IMR-90 (cell line): ENCODE data around the gene EXOC8. TPM values are rescaled to one million over a fixed set of nuclear protein-coding genes. Genes with fewer than 3 reads are reported as not detected.

Experiments used
- ATAC-seq: fragments of 200-7000 bp; cut with Tn5 transposase; 2 replicates; pipeline ENCODE4 v1.9.1; 2020; ENCODE audit warnings: low read depth, mild to moderate bottlenecking, moderate library complexity
- Bru-seq: library from RNA; stranded (reverse); fragments of 400-500 nt; gene quantifications from one replicate; lab custom pipeline; 2021; lab: Mats Ljungman, UMichigan
- BruChase-seq, 2 experiments: library from RNA; stranded (reverse); fragments of 400-500 nt; gene quantifications; one replicate each; lab custom pipeline; 2021; lab: Mats Ljungman, UMichigan
- BruUV-seq: library from RNA; stranded (reverse); fragments of 400-500 nt; replicated peaks from 2 replicates; lab custom pipeline; 2021; lab: Mats Ljungman, UMichigan
- CTCF ChIA-PET: fragments of 300-600 bp; formaldehyde crosslinking; extraction: SDS; loops from one replicate; lab custom pipeline; 2021; ENCODE audit warnings: antibody characterized with exemption; lab: Yijun Ruan, JAX
- POLR2A ChIA-PET: fragments of 300-600 bp; sonication (Branson Sonifier 250); formaldehyde crosslinking; loops from one replicate; lab custom pipeline; 2022; ENCODE audit warnings: antibody characterized with exemption; ENCODE audit not compliant: unreplicated experiment; lab: Charles Lee
- DNase-seq: peaks from one replicate; pipeline ENCODE4 v3.0.0; 2013
- H2AFZ ChIP-seq: replicated peaks from 2 replicates; pipeline ENCODE3; 2013; ENCODE audit warnings: low read length, mild to moderate bottlenecking; ENCODE audit not compliant: poor library complexity
- H2AK5ac ChIP-seq: 2 replicates; pipeline ENCODE4 v1.6.1; 2013; ENCODE audit warnings: low read depth, low read length, inconsistent platforms
- H2AK9ac ChIP-seq: replicated peaks from 2 replicates; pipeline ENCODE3; 2013; ENCODE audit warnings: mild to moderate bottlenecking, low read depth, low read length, moderate library complexity; ENCODE audit not compliant: poor library complexity
- H2BK120ac ChIP-seq: 2 replicates; pipeline ENCODE4 v1.6.1; 2013; ENCODE audit warnings: low read depth, low read length, inconsistent platforms
- H2BK15ac ChIP-seq: 3 replicates; pipeline ENCODE4 v1.6.1; 2013; ENCODE audit warnings: low read depth, low read length, inconsistent platforms
- H2BK20ac ChIP-seq: 2 replicates; pipeline ENCODE4 v1.6.1; 2013; ENCODE audit warnings: low read depth, mild to moderate bottlenecking, inconsistent platforms, low read length, moderate library complexity
- H2BK5ac ChIP-seq: 2 replicates; pipeline ENCODE4 v1.6.1; 2013; ENCODE audit warnings: mild to moderate bottlenecking, low read depth, low read length, inconsistent platforms; ENCODE audit not compliant: poor library complexity, severe bottlenecking
- H3K14ac ChIP-seq: replicated peaks from 2 replicates; pipeline ENCODE4 v1.6.1; 2013; ENCODE audit warnings: low read depth, low read length, inconsistent platforms
- H3K18ac ChIP-seq: 2 replicates; pipeline ENCODE4 v1.6.1; 2013; ENCODE audit warnings: low read depth, low read length, control low read depth
- H3K23ac ChIP-seq: 2 replicates; pipeline ENCODE4 v1.6.1; 2013; ENCODE audit warnings: low read depth, low read length, inconsistent platforms
- H3K27ac ChIP-seq: 2 replicates; pipeline ENCODE4 v1.5.1; 2013; ENCODE audit warnings: mild to moderate bottlenecking, control low read depth, low read length; ENCODE audit not compliant: insufficient read depth
- H3K27me3 ChIP-seq: 2 replicates; pipeline ENCODE4 v1.6.1; 2013; ENCODE audit warnings: low read length; ENCODE audit not compliant: control insufficient read depth, insufficient read depth
- H3K36me3 ChIP-seq: 2 replicates; pipeline ENCODE4 v1.6.1; 2013; ENCODE audit warnings: low read length, mixed read lengths; ENCODE audit not compliant: control insufficient read depth, insufficient read depth
- H3K4ac ChIP-seq: 2 replicates; pipeline ENCODE4 v1.6.1; 2013; ENCODE audit warnings: low read depth, low read length, inconsistent platforms
- H3K4me1 ChIP-seq: 2 replicates; pipeline ENCODE4 v1.6.1; 2013; ENCODE audit warnings: low read length, mixed read lengths; ENCODE audit not compliant: control insufficient read depth, insufficient read depth
- H3K4me2 ChIP-seq: 2 replicates; pipeline ENCODE4 v1.6.1; 2013; ENCODE audit warnings: low read depth, mild to moderate bottlenecking, control low read depth, low read length, moderate library complexity
- H3K4me3 ChIP-seq: 2 replicates; pipeline ENCODE4 v1.5.1; 2013; ENCODE audit warnings: low read depth, mild to moderate bottlenecking, control low read depth, low read length, moderate library complexity; ENCODE audit not compliant: insufficient read depth
- H3K56ac ChIP-seq: 2 replicates; pipeline ENCODE4 v1.6.1; 2013; ENCODE audit warnings: low read length, inconsistent platforms; ENCODE audit not compliant: insufficient read depth; ENCODE audit errors: extremely low read depth
- H3K79me1 ChIP-seq, 2 experiments: 2 replicates each; pipeline ENCODE4 v1.6.1; 2013; ENCODE audit warnings: low read length in 2 of 2, inconsistent platforms in 1 of 2, low read depth in 1 of 2
- H3K9ac ChIP-seq: 2 replicates; pipeline ENCODE4 v1.6.1; 2013; ENCODE audit warnings: low read depth, low read length, control low read depth
- H3K9me1 ChIP-seq: 2 replicates; pipeline ENCODE4 v1.6.1; 2013; ENCODE audit warnings: low read length, inconsistent platforms; ENCODE audit not compliant: insufficient read depth
- H3K9me3 ChIP-seq: 2 replicates; pipeline ENCODE4 v1.6.1; 2013; ENCODE audit warnings: low read length; ENCODE audit not compliant: control insufficient read depth, insufficient read depth
- H4K20me1 ChIP-seq: 2 replicates; pipeline ENCODE4 v1.6.1; 2013; ENCODE audit warnings: low read length, inconsistent platforms; ENCODE audit not compliant: insufficient read depth
- H4K5ac ChIP-seq: 2 replicates; pipeline ENCODE4 v1.6.1; 2013; ENCODE audit warnings: mild to moderate bottlenecking, low read depth, low read length, control low read depth
- H4K8ac ChIP-seq, 2 experiments: 2 replicates each; pipeline ENCODE4 v1.6.1; 2013; ENCODE audit warnings: low read depth in 2 of 2, low read length in 2 of 2, control low read depth in 1 of 2, inconsistent platforms in 1 of 2
- H4K91ac ChIP-seq: 2 replicates; pipeline ENCODE4 v1.6.1; 2013; ENCODE audit warnings: low read depth, low read length, inconsistent platforms; ENCODE audit not compliant: insufficient read depth
- CHD1 ChIP-seq: IDR thresholded peaks from 2 replicates; pipeline ENCODE4 v1.6.1; 2012; ENCODE audit warnings: low read depth, low read length, improper control_type of control experiment
- MAFK ChIP-seq: IDR thresholded peaks from 2 replicates; pipeline ENCODE4 v1.6.1; 2012; ENCODE audit warnings: low read depth, low read length, improper control_type of control experiment
- MAZ ChIP-seq: IDR thresholded peaks from 2 replicates; pipeline ENCODE4 v1.6.1; 2012; ENCODE audit warnings: low read depth, mild to moderate bottlenecking, low read length, improper control_type of control experiment, moderate library complexity, borderline replicate concordance
- NFE2L2 ChIP-seq: fragments of 150-350 bp; IDR thresholded peaks from 2 replicates; pipeline ENCODE4 v1.6.1; 2016; ENCODE audit warnings: low read depth, mild to moderate bottlenecking, low read length
- RCOR1 ChIP-seq: IDR thresholded peaks from 2 replicates; pipeline ENCODE4 v1.6.1; 2012; ENCODE audit warnings: mild to moderate bottlenecking, low read length, improper control_type of control experiment; ENCODE audit not compliant: insufficient replicate concordance
- SMC3 ChIP-seq: fragments of 150-350 bp; IDR thresholded peaks from 2 replicates; pipeline ENCODE4 v1.6.1; 2016; ENCODE audit warnings: low read depth, mild to moderate bottlenecking, antibody characterized with exemption, low read length, moderate library complexity
- WGBS, 2 experiments: methylation state at CpG; one replicate each; pipeline versions ENCODE4 v1.1.5 to v1.1.7; 2013; ENCODE audit warnings: missing lambda C conversion rate in 2 of 2; ENCODE audit not compliant: insufficient read length in 1 of 2; ENCODE audit errors: extremely low coverage in 2 of 2; 5-methylcytosine and 5-hydroxymethylcytosine counted together
- dilution Hi-C: fragments of 300-500 bp; cut with HindIII; formaldehyde crosslinking; loops from one replicate; pipeline ENCODE4 v1.14.3; 2018; ENCODE audit warnings: low sequenced_read_pairs; ENCODE audit not compliant: unreplicated experiment
- in situ Hi-C: fragments of 300-500 bp; cut with MboI; formaldehyde crosslinking; loops from 3 replicates; pipeline ENCODE4 v1.14.3; 2019; ENCODE audit warnings: low sequenced_read_pairs, inconsistent platforms, mixed read lengths
- intact Hi-C: fragments of 100-400 bp; cut with micrococcal nuclease; formaldehyde crosslinking; loops from 2 replicates; pipeline ENCODE4 v1.10.0; 2022
- long read RNA-seq: library from polyadenylated mRNA; unstranded; transcript quantifications from one replicate; pipeline ENCODE4 v2.0.0, GENCODE V29; 2021; ENCODE audit not compliant: unreplicated experiment
- polyA plus RNA-seq, 3 experiments: library from polyadenylated mRNA; depleted of rRNA; stranded (reverse); fragments of >200 nt; gene quantifications; 2 replicates each; pipeline ENCODE4 v1.2.3, GENCODE V29; 2012; ENCODE audit warnings: low replicate concordance in 1 of 3
- total RNA-seq: library from RNA; depleted of rRNA; stranded (reverse); fragments of >200 nt; gene quantifications from 2 replicates; pipeline ENCODE4 v1.2.3, GENCODE V29; 2012; rRNA removed
- TF ChIP-seq, protein P1 (sequence below): fragments of 150-350 bp; IDR thresholded peaks from 2 replicates; pipeline ENCODE4 v1.6.1; 2016; ENCODE audit warnings: low read depth, mild to moderate bottlenecking, low read length, moderate library complexity, borderline replicate concordance
- TF ChIP-seq, protein P2 (sequence below): conservative IDR thresholded peaks from 2 replicates; pipeline ENCODE4 v1.5.1; 2012; ENCODE audit warnings: mild to moderate bottlenecking, low read depth, low read length, improper control_type of control experiment

Gene EXOC8, protein sequence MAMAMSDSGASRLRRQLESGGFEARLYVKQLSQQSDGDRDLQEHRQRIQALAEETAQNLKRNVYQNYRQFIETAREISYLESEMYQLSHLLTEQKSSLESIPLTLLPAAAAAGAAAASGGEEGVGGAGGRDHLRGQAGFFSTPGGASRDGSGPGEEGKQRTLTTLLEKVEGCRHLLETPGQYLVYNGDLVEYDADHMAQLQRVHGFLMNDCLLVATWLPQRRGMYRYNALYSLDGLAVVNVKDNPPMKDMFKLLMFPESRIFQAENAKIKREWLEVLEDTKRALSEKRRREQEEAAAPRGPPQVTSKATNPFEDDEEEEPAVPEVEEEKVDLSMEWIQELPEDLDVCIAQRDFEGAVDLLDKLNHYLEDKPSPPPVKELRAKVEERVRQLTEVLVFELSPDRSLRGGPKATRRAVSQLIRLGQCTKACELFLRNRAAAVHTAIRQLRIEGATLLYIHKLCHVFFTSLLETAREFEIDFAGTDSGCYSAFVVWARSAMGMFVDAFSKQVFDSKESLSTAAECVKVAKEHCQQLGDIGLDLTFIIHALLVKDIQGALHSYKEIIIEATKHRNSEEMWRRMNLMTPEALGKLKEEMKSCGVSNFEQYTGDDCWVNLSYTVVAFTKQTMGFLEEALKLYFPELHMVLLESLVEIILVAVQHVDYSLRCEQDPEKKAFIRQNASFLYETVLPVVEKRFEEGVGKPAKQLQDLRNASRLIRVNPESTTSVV
- total RNA-seq (11.5 and 15.3 TPM in 2 replicates), polyA plus RNA-seq (2012; rRNA removed) (2.6 and 2.7 TPM in 2 replicates), Bru-seq, nascent RNA (percentile 84 among the genes with signal in this experiment), BruChase-seq, experiment 1, labeled RNA remaining after a 6-hour chase (percentile 76 among the genes with signal in this experiment), BruChase-seq, experiment 2, labeled RNA remaining after a 2-hour chase (percentile 98 among the genes with signal in this experiment)
- 1.5 and 1.8 TPM in 2 replicates for polyA plus RNA-seq (2012; cell fraction: cytosol; rRNA removed)
- 2.1 and 3.3 TPM in 2 replicates for polyA plus RNA-seq (2012; cell fraction: nucleus; rRNA removed; ENCODE audit: low replicate concordance)
- long read RNA-seq, full-length matches to known transcripts, result 10 of 10 reads
- long read RNA-seq, partial matches to known transcripts, result 0 of 10 reads
- long read RNA-seq, other reads (novel, unspliced or antisense), result 0 of 10 reads

DNA sequence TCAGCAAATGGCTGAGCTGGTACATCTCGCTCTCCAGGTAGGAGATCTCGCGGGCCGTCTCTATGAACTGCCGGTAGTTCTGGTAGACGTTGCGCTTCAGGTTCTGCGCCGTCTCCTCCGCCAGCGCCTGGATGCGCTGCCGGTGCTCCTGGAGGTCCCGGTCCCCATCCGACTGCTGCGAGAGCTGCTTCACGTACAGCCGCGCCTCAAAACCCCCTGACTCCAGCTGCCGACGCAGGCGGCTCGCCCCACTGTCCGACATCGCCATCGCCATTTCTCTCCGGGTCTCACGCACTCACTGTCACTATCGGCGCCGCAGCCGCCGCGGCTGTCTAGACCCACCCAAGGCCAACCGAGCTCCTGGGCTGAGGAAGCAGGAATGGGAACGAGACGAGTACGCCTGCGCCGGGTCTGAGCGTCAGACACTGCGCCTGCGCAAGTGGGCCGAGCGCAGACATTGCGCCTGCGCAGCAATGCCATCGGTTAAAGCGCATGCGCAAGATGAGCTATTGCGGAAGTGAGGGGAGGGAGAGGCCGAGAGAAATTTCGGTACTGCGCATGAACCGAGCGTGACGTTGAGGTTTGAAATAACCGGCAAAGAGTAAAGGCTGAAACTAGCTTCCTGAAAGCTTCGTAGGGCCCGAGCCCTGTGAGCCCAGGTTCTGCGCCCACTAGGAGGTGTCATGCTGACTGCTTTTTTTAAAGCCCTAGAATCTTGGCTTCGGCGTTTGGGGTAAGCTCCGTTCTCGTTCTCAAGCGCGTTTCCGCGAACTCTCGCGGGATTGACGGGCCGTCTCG, at the start of gene EXOC8:
EXOC8 (minus strand) TSS at position 381 of the 798 bp plus-strand sequence; CDS start at position 274, 107 bp downstream.
- intact Hi-C loops, result no loop called here
- 0% methylated on average over 21 of the region's 74 CpGs; no CpG with 5 or more reads in 1 of the 2 experiments for WGBS, 2 experiments
- in situ Hi-C loops, result no loop called here
- TF ChIP-seq MAFK (peak; percentile 96), MAZ (peak; percentile 46; the same call in 1 of the 2 replicates), RCOR1 (no peak), NFE2L2 (no peak), SMC3 (no peak), CHD1 (0 out of 2 replicates have a peak, but pooled peaks have one; percentile 90)
- TF ChIP-seq, protein P1, sequence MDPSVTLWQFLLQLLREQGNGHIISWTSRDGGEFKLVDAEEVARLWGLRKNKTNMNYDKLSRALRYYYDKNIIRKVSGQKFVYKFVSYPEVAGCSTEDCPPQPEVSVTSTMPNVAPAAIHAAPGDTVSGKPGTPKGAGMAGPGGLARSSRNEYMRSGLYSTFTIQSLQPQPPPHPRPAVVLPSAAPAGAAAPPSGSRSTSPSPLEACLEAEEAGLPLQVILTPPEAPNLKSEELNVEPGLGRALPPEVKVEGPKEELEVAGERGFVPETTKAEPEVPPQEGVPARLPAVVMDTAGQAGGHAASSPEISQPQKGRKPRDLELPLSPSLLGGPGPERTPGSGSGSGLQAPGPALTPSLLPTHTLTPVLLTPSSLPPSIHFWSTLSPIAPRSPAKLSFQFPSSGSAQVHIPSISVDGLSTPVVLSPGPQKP, result no peak
- TF ChIP-seq, protein P2, sequence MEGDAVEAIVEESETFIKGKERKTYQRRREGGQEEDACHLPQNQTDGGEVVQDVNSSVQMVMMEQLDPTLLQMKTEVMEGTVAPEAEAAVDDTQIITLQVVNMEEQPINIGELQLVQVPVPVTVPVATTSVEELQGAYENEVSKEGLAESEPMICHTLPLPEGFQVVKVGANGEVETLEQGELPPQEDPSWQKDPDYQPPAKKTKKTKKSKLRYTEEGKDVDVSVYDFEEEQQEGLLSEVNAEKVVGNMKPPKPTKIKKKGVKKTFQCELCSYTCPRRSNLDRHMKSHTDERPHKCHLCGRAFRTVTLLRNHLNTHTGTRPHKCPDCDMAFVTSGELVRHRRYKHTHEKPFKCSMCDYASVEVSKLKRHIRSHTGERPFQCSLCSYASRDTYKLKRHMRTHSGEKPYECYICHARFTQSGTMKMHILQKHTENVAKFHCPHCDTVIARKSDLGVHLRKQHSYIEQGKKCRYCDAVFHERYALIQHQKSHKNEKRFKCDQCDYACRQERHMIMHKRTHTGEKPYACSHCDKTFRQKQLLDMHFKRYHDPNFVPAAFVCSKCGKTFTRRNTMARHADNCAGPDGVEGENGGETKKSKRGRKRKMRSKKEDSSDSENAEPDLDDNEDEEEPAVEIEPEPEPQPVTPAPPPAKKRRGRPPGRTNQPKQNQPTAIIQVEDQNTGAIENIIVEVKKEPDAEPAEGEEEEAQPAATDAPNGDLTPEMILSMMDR, result peak; percentile 20; the same call in 1 of the 2 replicates

More for the DNA sequence above, at the start of gene EXOC8:
- Histone ChIP-seq H3K23ac (peak within 1 kb of the TSS; percentile 89), H3K36me3 (peaks cover 3% of the 10 kb centered on the region; the same call in 1 of the 2 replicates), H2BK15ac (peak within 1 kb of the TSS; percentile 78; the same call in 1 of the 3 replicates), H3K27ac (peak within 1 kb of the TSS; percentile 76), H3K18ac (peak within 1 kb of the TSS; percentile 81), H3K4me3 (peak within 1 kb of the TSS; percentile 75), H3K27me3 (no peaks in the 10 kb centered on the region), H2BK5ac (peak within 1 kb of the TSS; percentile 74), H3K4ac (peak within 1 kb of the TSS; percentile 92), H4K5ac (peak within 1 kb of the TSS; percentile 81), H3K9me3 (no peaks in the 10 kb centered on the region), H3K14ac (peak within 1 kb of the TSS; percentile 90), H2BK20ac (peak within 1 kb of the TSS; percentile 52; the same call in 1 of the 2 replicates), H3K9me1 (peaks cover 6% of the 10 kb centered on the region; the same call in 1 of the 2 replicates), H3K56ac (peak within 1 kb of the TSS; percentile 97), H2BK120ac (peak within 1 kb of the TSS; percentile 88), H2AFZ (peak within 1 kb of the TSS; percentile 92), H2AK5ac (peak within 1 kb of the TSS; percentile 28), H2AK9ac (peak within 1 kb of the TSS; percentile 79), H4K8ac (peak within 1 kb of the TSS; percentile 41 to 99), H3K4me2 (peak within 1 kb of the TSS; percentile 94), H3K79me1 (peaks cover 3 to 42% of the 10 kb centered on the region in 2 experiments; a peak in 2 of 4 replicates), H4K91ac (peak within 1 kb of the TSS; percentile 94), H3K4me1 (peaks cover 7% of the 10 kb centered on the region), H4K20me1 (peaks cover 43% of the 10 kb centered on the region), H3K9ac (peak within 1 kb of the TSS; percentile 78)
- BruUV-seq, result no TSS peak
- peak; percentile 96 for DNase-seq
- peak; percentile 88 for ATAC-seq
- ChIA-PET POLR2A (no interaction called here), CTCF (interaction anchor here (0.5 to 0.9 kb wide), 5 partner anchors 8 to 266 kb away, joined by 3 read pairs; no protein-coding TSS in a partner anchor)
- dilution Hi-C loops, result no loop called here
